WTC11 (cell line): ENCODE results near the gene SP9. TPM values are rescaled to one million over a fixed set of nuclear protein-coding genes. Genes with fewer than 3 reads are reported as not detected.

ENCODE experiments used
- ATAC-seq: fragments of 200-7000 bp; cut with Tn5 transposase; 2 replicates; pipeline ENCODE4 v1.10.0; 2021; ENCODE audit warnings: mild to moderate bottlenecking, moderate library complexity
- CTCF ChIA-PET: fragments of 300-600 bp; sonication (Branson Sonifier 250); formaldehyde crosslinking; loops from one replicate; lab custom pipeline; 2021; ENCODE audit warnings: antibody characterized with exemption; lab: Charles Lee
- POLR2A ChIA-PET: fragments of 350-600 bp; sonication (Branson Sonifier 250); formaldehyde crosslinking; loops from one replicate; lab custom pipeline; 2021; ENCODE audit warnings: antibody characterized with exemption; lab: Charles Lee
- DNase-seq: peaks from one replicate; pipeline ENCODE4 v3.0.0; 2021; ENCODE audit warnings: low spot score
- H3K27ac Mint-ChIP-seq: 2 replicates; pipeline ENCODE4 v1.8.0; 2021; ENCODE audit warnings: mixed read lengths
- H3K27me3 Mint-ChIP-seq: 2 replicates; pipeline ENCODE4 v1.8.0; 2021; ENCODE audit warnings: low read depth, mild to moderate bottlenecking, moderate library complexity, mixed read lengths
- H3K36me3 Mint-ChIP-seq: 2 replicates; pipeline ENCODE4 v1.8.0; 2021; ENCODE audit warnings: mixed read lengths
- H3K4me1 Mint-ChIP-seq: 2 replicates; pipeline ENCODE4 v1.8.0; 2022; ENCODE audit warnings: mixed read lengths
- H3K4me3 Mint-ChIP-seq: 2 replicates; pipeline ENCODE4 v1.8.0; 2021; ENCODE audit warnings: mild to moderate bottlenecking, moderate library complexity, mixed read lengths
- H3K9me3 Mint-ChIP-seq: 2 replicates; pipeline ENCODE4 v1.8.0; 2021; ENCODE audit warnings: mixed read lengths
- ATF3 ChIP-seq: sonication (generic); formaldehyde crosslinking; conservative IDR thresholded peaks from 2 replicates; pipeline ENCODE4 v1.8.1; 2022; ENCODE audit warnings: mild to moderate bottlenecking, missing genetic modification reagents
- E2F5 ChIP-seq: sonication (generic); formaldehyde crosslinking; IDR thresholded peaks from 2 replicates; pipeline ENCODE4 v1.8.1; 2022; ENCODE audit warnings: mild to moderate bottlenecking, moderate library complexity, missing genetic modification reagents
- ELF4 ChIP-seq: sonication (generic); formaldehyde crosslinking; IDR thresholded peaks from 2 replicates; pipeline ENCODE4 v1.8.1; 2022; ENCODE audit warnings: low read depth, mild to moderate bottlenecking, moderate library complexity, missing genetic modification reagents
- FOXP1 ChIP-seq: sonication (generic); formaldehyde crosslinking; IDR thresholded peaks from 2 replicates; pipeline ENCODE4 v1.8.0; 2022; ENCODE audit warnings: missing genetic modification reagents, mild to moderate bottlenecking, moderate library complexity, borderline replicate concordance
- KAT7 ChIP-seq: sonication (generic); formaldehyde crosslinking; IDR thresholded peaks from 2 replicates; pipeline ENCODE4 v1.8.1; 2023; ENCODE audit warnings: missing genetic modification reagents, mild to moderate bottlenecking, borderline replicate concordance
- SOX15 ChIP-seq: fragments of 250-450 bp; sonication (Bioruptor Pico); IDR thresholded peaks from 2 replicates; pipeline ENCODE4 v1.9.0; 2021; ENCODE audit warnings: mild to moderate bottlenecking
- USF2 ChIP-seq: sonication (generic); formaldehyde crosslinking; IDR thresholded peaks from 2 replicates; pipeline ENCODE4 v1.8.1; 2023; ENCODE audit warnings: mild to moderate bottlenecking, missing genetic modification reagents, moderate library complexity
- total RNA-seq: library from RNA; stranded (reverse); gene quantifications from 3 replicates; pipeline ENCODE4 v1.2.3, GENCODE V29; 2021
- TF ChIP-seq, protein P1 (sequence below): fragments of 250-450 bp; sonication (Bioruptor Pico); IDR thresholded peaks from 2 replicates; pipeline ENCODE4 v2.1.2; 2022; ENCODE audit warnings: mild to moderate bottlenecking, moderate library complexity
- TF ChIP-seq, protein P2 (sequence below): sonication (generic); formaldehyde crosslinking; IDR thresholded peaks from 2 replicates; pipeline ENCODE4 v1.8.0; 2022; ENCODE audit warnings: missing genetic modification reagents
- TF ChIP-seq, protein P3 (sequence below): sonication (generic); formaldehyde crosslinking; IDR thresholded peaks from 2 replicates; pipeline ENCODE4 v1.8.0; 2022; ENCODE audit warnings: mild to moderate bottlenecking, missing genetic modification reagents
- TF ChIP-seq, protein P4 (sequence below): fragments of 250-450 bp; sonication (Bioruptor Pico); IDR thresholded peaks from 2 replicates; pipeline ENCODE4 v1.8.0; 2021; ENCODE audit warnings: mild to moderate bottlenecking

SP9 gene
- total RNA-seq, 1 experiment from 2014 or later, result not detected

DNA sequence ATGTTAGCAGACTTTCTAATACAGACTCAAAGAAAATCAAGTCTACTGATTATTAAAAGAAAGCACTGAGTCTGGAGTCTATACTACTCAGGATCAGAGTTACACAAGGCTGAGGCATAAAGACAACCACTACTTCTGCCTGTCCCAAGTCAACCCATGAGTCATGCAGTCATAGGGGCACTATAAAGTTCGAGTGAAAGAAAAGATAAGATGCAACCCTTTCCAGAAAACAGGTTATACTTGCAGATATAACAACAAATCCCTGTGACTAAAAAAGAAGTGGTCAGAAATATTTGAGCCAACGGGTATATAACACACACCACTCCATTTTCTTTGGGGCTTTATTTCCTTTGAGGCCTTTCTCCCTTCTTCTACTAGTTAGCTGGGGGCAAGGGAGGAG, 42.2 kb downstream of the SP9 start (continued):
- TF ChIP-seq, protein P1, sequence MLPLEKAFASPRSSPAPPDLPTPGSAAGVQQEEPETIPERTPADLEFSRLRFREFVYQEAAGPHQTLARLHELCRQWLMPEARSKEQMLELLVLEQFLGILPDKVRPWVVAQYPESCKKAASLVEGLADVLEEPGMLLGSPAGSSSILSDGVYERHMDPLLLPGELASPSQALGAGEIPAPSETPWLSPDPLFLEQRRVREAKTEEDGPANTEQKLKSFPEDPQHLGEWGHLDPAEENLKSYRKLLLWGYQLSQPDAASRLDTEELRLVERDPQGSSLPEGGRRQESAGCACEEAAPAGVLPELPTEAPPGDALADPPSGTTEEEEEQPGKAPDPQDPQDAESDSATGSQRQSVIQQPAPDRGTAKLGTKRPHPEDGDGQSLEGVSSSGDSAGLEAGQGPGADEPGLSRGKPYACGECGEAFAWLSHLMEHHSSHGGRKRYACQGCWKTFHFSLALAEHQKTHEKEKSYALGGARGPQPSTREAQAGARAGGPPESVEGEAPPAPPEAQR (CRISPR knock-in tag), result no peak
- TF ChIP-seq E2F5 (CRISPR knock-in tag), result no peak
- TF ChIP-seq ELF4 (CRISPR knock-in tag), result no peak
- no peak for TF ChIP-seq FOXP1 (CRISPR knock-in tag)
- TF ChIP-seq KAT7 (CRISPR knock-in tag), result no peak
- TF ChIP-seq, protein P2, sequence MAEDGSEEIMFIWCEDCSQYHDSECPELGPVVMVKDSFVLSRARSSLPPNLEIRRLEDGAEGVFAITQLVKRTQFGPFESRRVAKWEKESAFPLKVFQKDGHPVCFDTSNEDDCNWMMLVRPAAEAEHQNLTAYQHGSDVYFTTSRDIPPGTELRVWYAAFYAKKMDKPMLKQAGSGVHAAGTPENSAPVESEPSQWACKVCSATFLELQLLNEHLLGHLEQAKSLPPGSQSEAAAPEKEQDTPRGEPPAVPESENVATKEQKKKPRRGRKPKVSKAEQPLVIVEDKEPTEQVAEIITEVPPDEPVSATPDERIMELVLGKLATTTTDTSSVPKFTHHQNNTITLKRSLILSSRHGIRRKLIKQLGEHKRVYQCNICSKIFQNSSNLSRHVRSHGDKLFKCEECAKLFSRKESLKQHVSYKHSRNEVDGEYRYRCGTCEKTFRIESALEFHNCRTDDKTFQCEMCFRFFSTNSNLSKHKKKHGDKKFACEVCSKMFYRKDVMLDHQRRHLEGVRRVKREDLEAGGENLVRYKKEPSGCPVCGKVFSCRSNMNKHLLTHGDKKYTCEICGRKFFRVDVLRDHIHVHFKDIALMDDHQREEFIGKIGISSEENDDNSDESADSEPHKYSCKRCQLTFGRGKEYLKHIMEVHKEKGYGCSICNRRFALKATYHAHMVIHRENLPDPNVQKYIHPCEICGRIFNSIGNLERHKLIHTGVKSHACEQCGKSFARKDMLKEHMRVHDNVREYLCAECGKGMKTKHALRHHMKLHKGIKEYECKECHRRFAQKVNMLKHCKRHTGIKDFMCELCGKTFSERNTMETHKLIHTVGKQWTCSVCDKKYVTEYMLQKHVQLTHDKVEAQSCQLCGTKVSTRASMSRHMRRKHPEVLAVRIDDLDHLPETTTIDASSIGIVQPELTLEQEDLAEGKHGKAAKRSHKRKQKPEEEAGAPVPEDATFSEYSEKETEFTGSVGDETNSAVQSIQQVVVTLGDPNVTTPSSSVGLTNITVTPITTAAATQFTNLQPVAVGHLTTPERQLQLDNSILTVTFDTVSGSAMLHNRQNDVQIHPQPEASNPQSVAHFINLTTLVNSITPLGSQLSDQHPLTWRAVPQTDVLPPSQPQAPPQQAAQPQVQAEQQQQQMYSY (CRISPR knock-in tag), result no peak
- no peak for TF ChIP-seq USF2 (CRISPR knock-in tag)
- TF ChIP-seq ATF3 (CRISPR knock-in tag), result no peak
- TF ChIP-seq, protein P3, sequence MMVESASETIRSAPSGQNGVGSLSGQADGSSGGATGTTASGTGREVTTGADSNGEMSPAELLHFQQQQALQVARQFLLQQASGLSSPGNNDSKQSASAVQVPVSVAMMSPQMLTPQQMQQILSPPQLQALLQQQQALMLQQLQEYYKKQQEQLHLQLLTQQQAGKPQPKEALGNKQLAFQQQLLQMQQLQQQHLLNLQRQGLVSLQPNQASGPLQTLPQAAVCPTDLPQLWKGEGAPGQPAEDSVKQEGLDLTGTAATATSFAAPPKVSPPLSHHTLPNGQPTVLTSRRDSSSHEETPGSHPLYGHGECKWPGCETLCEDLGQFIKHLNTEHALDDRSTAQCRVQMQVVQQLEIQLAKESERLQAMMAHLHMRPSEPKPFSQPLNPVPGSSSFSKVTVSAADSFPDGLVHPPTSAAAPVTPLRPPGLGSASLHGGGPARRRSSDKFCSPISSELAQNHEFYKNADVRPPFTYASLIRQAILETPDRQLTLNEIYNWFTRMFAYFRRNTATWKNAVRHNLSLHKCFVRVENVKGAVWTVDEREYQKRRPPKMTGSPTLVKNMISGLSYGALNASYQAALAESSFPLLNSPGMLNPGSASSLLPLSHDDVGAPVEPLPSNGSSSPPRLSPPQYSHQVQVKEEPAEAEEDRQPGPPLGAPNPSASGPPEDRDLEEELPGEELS (CRISPR knock-in tag), result no peak

- TF ChIP-seq, protein P1 (CRISPR knock-in tag), result no peak
- TF ChIP-seq, protein P4, sequence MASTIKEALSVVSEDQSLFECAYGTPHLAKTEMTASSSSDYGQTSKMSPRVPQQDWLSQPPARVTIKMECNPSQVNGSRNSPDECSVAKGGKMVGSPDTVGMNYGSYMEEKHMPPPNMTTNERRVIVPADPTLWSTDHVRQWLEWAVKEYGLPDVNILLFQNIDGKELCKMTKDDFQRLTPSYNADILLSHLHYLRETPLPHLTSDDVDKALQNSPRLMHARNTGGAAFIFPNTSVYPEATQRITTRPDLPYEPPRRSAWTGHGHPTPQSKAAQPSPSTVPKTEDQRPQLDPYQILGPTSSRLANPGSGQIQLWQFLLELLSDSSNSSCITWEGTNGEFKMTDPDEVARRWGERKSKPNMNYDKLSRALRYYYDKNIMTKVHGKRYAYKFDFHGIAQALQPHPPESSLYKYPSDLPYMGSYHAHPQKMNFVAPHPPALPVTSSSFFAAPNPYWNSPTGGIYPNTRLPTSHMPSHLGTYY (CRISPR knock-in tag), result no peak
- TF ChIP-seq SOX15 (CRISPR knock-in tag), result no peak
- TF ChIP-seq, all 79 proteins: peak for 0
- H3K27me3 Mint-ChIP-seq, result no peaks in the 10 kb centered on the region
- CTCF ChIA-PET, result no interaction called here
- H3K36me3 Mint-ChIP-seq, result peaks cover 2% of the 10 kb centered on the region; the same call in 1 of the 2 replicates
- DNase-seq (no peak), ATAC-seq (no peak)
- POLR2A ChIA-PET, result no interaction called here
- no peaks in the 10 kb centered on the region for H3K9me3 Mint-ChIP-seq
- no peak overlapping the region for H3K27ac Mint-ChIP-seq
- no peak overlapping the region for H3K4me3 Mint-ChIP-seq
- no peaks in the 10 kb centered on the region for H3K4me1 Mint-ChIP-seq
These were observed 49.0 kb downstream of the SP9 start for GRCh38 chr2:174383796-174384195.
